Caki2 (cell line): Measurements from ENCODE around the gene MYO3B. TPM values are rescaled to one million over a fixed set of nuclear protein-coding genes. Genes with fewer than 3 reads are reported as not detected.
"Not testable (repeated sequence)": the region's sequence is repeated elsewhere in the genome, so short reads cannot be mapped to it uniquely, and the experiment has no call there.

Experiments used
- DNase-seq: peaks from one replicate; pipeline ENCODE4 v3.0.0-alpha.2; 2015; ENCODE audit warnings: low read depth
- in situ Hi-C: cut with HindIII; loops from 2 replicates; pipeline ENCODE4 v1.10.0; 2016; ENCODE audit warnings: low sequenced_read_pairs, low pct_unique_long_range_greater_than_20kb, mixed read lengths
- total RNA-seq: library from RNA; depleted of rRNA; stranded (reverse); fragments of >200 nt; shearing (Covaris generic); gene quantifications from 2 replicates; pipeline ENCODE4 v1.2.3, GENCODE V29; 2014; ENCODE audit warnings: low replicate concordance

MYO3B gene
- total RNA-seq, 1 experiment from 2014 or later: 0.07 TPM

DNA sequence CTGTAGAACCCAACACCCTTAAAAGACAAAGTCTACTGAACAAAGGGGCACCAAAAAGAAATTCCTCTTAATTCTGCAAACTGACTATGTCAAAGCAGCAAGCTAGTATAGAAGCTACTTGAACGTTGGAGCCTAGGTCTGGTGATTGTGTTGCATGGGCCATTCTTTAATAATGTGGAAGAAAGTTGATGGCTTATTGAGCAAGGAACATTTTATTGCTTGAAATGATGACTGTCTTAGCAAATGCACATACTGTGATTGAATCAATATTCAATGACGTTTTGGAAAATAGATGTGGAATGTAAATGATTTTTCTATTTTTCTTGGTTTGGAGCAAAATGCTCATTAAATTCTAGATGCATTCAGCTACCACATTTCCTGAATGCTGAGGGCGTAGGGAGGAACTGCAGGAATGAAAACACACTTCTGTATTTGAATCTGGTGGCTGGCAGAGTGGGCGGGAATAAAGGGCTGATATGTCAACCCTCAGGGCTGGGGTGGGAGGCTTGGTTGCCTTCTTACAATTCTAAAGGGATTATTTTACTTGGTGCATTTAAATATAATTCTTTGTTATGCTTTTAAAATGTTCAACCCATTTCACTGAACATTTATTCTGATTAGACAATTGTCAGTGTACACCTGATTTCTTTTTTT is 26.5 kb downstream of the MYO3B start:
- in situ Hi-C loops: no loop called here
- DNase-seq: no peak

DNA sequence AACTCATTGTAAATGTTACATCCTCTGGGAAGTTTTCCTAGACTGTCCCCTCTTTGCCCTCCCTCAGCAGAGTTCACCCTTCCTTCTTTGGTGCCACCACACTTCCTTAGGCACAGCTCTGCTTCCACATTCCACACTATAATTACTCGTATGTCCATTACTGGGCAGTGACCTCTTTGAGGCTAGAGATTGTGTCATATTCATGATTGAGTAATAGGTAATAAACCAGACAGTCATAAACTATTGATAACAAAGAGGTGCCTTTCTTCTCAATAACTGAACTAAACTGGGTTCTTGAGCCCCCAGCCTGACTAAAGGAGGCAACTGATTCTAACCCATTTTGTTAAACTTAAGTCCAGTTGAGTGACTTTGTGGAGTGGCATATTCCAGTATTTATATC is 28.3 kb downstream of the MYO3B start:
- in situ Hi-C loops: no loop called here
- DNase-seq: no peak

DNA sequence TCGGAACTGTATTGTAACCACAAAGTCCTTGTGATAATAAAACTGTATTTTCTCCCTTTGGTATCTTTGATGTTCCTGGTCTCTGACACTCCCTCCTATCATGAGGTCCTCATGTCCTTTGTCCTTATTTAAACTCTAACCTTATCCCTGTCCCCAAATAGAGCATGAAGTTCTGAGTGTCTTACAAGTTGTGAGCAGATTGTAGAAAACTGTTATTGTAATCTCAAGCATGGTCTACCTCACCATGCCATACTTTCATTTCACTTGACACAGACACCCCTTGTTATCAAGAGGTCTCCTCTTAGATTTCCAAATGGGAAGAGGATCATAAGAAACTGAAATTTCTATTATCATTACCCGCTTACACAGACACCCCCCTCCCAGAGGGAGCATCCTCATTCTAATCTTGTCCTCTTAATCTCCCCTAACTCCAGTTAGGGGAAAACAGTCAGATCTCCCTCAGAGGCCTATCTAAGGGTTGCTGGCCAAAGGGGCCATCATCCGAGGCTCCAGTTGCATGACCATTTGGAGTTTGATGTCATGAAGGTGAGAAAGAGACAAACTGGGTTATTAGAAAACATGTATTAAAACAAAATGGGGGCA is 29.0 kb downstream of the MYO3B start:
- DNase-seq: no peak
- in situ Hi-C loops: no loop called here

DNA sequence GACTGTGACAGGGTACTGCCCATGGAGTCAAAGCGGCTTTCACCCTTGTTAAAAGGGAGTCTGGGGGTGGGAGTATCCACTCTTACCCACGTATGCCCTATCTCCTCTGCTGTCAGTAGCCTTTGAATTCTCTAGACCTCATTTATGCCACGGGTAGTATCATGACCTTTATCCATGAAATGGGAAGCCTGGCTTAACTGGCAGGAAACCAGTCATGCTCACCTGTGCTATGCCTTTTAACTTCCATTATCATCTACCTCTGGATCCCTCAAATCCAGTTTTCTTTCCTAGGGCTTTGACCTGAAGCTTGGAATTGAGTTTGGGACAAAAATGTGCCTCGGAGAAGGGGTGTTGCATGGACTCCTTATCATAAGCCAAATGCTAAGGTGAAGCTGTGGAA is 30.0 kb downstream of the MYO3B start:
- in situ Hi-C loops: no loop called here
- no peak for DNase-seq

DNA sequence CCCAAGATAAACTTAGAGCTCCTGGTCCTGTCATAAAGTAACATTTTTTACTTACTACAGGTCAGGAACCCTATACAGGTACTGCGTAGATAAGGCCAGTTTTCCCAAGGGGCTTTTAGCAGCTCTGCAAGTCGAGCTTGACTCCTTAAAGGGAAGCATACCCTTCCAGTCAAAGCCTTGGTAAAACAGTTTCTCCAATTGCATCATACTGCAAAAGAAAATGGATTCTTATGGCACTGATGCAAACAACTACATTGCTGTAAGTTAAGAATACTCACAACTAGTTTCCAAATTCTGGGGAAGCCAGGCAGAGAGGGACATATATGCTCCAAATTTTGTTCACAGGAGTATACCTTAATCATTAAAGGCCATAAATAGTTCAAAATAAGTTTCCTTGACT is 31.0 kb downstream of the MYO3B start:
- DNase-seq: no peak
- in situ Hi-C loops: no loop called here

DNA sequence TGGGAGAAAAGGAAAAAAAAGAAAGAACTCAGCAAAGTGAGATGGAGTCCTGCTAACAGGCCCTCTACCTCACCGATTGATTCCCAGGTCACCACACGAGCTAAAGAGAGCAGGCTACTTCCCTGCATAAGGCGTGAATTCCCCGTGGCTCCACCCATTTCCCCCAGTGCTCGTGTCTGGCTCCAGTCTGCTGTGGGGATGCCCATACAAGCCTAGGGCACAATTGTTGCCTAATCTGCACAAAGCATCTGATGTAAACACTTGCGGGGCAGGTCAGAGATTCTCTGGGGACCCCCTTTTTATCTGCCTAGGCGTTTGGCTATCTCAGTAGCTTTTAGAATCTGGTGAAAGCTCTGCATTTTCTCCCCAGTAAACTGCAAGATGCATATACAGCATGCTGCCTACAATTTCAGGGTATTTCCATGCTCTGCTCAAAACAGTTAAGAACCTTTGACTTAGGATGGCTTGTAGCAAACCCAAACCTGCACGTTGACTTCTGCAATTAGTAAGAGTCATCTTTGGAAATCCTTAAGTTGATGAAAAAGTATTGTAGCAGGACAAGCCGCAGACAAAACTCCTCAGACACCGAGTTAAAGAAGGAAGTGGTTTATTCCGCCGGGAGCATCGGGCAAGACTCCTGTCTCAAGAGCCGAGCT is 34.8 kb downstream of the MYO3B start:
- in situ Hi-C loops: no loop called here

DNA sequence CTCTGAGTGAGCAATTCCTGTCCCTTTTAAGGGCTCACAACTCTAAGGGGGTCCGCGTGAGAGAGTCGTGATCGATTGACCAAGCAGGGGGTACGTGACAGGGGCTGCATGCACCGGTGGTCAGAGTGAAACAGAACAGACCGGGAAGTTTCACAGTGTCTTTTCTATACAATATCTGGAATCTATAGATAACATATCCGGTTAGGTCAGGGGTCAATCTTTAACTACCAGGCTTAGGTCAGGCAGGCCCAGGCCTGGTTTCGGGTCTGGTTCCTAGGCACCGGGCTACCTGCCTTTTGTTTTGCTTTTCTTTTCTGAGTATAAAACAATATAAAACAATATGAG is 35.3 kb downstream of the MYO3B start:
- DNase-seq, in situ Hi-C loops: not testable (repeated sequence)

More for the DNA sequence above, 34.8 kb downstream of the MYO3B start:
- DNase-seq: no peak

DNA sequence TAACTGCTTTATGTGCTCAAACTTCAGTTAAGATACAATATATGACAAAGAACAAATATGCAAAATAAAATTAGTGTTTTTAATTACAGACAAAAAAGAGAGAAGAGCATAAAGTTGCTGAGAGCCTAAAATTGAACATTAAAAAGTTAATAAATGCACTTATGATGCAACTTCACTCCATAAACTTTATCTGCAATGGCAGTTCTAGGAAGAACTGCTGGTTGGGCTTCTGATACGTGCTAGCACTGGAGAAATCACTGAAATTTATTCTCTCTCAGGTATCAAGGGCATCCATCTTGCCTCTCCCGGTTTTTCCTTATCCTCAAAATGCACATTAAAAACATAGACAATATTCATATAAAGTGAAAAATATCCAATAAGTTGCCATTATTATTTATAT is 35.7 kb downstream of the MYO3B start:
- DNase-seq: no peak
- in situ Hi-C loops: no loop called here

DNA sequence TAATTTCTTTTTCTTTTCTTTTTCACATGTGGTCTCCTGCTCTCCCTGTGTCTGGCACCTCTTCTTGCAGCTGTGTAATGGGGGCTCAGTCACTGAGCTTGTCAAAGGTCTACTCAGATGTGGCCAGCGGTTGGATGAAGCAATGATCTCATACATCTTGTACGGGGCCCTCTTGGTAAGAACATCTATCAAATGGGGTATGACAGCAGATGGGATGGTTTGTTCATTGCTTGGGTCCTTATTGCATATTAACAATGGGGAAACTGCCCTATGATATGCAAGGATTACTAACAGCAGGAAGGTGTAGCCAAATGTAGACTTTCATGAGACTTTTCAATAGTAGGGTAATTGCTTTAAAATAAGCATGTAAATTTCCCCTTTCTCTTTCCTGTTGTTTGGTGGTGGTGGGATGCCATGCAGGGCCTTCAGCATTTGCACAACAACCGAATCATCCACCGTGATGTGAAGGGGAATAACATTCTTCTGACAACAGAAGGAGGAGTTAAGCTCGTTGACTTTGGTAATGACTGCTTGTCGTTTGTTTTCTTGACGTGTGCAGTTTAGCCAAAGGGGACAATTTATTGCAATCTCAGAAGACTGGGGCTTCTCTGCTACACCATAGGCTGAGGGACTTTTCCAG is 36.5 kb downstream of the MYO3B start:
- in situ Hi-C loops: no loop called here
- no peak for DNase-seq

DNA sequence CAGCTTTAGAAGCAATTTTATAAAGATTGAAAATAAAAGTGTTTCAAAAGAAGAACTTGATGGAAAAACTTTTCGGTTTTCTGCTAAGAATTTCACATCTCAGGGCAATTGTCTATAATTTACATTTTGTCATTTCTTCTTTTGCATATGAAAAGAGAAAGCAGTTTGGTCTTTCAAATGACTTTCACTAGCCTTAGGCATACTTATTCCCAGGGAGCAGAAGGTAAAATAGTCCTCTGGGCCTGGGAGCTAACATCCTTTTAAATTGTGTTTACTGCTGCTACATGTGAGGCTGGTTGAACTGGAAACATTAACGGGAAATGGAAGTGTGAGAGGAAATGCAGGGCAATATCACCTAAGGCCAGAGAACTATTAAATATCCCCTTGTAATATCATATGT is 37.1 kb downstream of the MYO3B start:
- no peak for DNase-seq
- in situ Hi-C loops: no loop called here

DNA sequence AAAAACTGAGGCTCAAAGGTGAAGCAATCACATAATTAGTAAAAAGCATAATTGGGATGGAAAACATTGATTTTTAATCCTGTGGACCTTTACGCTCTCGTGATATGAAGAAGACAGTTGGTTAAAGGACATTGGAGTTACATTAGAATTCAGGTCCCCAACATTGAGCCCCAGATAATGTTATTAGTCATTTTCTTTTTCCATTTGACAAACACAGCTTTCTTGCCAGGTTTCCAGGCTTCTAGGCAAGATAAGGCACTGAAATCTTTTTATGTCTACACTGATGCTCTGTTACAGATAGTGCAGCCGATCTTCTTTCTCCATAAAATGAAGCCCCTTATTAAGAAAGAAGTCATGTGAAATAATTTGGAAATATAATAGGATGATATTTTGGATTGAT is 38.5 kb downstream of the MYO3B start:
- in situ Hi-C loops: no loop called here
- DNase-seq: no peak

DNA sequence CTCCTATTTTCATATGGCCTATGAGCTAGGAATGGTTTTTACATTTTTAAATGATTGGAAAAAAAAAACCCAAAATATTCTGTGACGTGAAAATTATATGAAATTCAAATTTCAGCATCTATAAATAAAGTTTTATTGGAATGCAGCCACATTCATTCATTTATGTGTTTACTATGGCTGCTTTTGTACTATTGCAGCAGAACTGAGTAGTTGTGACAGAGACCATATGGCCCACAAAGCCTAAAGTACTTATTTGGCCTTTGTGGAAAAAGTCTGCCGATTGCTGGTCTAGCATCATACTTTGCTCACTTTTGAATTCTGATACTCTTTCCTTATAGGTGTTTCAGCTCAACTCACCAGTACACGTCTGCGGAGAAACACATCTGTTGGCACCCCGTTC is 39.0 kb downstream of the MYO3B start:
- no peak for DNase-seq
- in situ Hi-C loops: no loop called here

DNA sequence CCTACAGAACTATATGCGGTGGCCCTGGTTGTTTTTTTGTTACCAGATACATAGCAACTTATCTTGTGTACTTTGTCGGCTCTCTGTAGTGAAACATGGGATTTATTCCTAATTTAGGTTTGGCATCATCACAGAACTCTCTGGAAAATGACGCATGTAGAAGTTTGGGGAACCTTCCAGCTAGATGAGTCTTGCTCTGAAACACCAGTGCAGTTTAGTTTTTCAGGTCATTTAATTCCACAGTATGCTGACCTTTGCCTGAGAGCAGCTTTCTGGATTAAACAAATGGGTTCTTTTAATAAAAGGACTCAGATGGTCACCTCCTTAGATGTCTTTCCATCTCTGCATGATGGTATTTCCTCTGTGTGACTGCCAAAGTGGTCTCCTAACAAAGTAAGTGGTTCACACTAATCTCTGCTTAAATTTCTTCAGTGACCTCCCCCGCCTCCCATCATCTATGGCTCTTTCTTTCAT is 39.9 kb downstream of the MYO3B start:
- in situ Hi-C loops: no loop called here

DNA sequence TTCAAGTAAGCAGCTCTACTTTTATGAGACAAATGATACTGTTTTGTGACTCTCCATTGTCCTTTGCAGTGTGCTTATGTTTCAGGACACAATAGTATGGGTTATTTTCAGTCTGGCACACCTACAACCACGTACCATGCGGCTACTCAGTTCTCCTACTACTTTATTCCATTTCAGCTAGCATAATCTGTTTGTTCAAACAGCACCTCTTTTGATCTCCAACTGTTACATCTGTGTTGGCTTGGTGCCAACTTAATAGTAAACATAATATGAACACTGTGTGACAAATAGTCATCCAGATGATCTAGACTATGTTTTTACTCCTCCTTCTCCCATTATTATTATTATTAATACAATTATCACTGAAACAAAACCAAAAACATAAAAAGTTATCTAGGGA is 40.5 kb downstream of the MYO3B start:
- no peak for DNase-seq
- in situ Hi-C loops: no loop called here

More for the DNA sequence above, 39.9 kb downstream of the MYO3B start:
- no peak for DNase-seq

DNA sequence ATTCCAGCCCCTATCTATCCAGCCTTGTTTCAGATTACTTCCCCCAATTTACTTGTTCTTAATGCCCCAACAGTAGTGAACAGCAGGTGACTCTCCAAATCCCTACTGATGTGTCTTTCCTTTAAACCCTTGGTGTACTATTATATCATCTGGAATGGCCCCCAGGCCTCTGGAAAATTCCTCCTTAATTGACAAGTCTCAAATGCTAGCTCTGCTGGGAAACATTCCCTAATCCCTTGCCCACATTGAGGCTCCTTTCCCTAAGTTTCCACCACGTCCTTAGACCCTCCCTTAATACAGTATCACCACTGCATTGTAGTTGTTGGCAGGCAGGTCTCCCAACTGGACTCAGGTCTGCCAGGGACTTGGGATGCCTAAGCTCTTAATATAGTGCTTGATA is 41.0 kb downstream of the MYO3B start:
- DNase-seq: no peak
- in situ Hi-C loops: no loop called here

DNA sequence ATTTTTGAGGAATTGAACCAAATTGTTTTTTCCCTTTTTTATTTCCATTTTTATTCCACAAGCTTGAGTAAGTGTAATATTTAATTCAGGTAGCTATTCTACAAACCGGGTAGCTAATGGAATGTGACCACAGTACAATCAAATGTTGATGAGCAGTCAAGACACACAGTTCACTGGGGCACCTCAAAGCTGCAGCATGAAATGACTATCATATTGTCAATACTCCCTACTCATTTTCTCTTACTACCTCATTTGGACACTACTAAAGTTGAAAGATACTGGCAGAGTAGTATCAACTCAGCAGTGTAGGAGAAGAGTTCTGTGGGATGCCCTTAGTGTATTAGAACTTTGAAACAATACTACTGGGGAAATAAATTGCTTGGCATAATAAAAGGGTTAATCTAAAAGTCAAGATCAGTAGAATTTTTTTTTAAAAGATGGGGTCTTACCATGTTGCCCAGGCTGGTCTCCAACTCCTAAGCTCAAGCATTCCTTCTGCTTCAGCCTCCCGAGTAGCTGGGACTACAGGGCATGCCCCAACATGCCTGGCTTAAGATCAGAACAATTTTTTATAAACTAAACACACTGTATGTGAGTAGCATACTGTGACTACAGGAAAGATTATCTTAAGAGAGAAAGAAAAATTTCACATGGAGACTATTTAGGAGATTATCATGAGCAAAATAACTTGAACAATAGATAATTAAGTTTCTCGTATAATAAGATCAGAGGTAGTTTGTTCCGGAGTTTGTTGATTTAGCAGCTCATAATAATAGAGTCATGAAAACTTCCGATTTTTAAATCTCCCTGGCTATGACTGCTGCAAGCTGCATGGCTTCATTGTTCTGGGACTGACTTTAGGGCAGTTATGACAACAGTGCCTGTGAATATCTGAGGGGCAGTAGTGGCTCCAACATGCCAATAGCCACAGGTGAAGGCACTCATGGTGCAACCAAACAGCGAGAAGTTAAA is 43.7 kb downstream of the MYO3B start:
- DNase-seq: no peak
- in situ Hi-C loops: no loop called here

DNA sequence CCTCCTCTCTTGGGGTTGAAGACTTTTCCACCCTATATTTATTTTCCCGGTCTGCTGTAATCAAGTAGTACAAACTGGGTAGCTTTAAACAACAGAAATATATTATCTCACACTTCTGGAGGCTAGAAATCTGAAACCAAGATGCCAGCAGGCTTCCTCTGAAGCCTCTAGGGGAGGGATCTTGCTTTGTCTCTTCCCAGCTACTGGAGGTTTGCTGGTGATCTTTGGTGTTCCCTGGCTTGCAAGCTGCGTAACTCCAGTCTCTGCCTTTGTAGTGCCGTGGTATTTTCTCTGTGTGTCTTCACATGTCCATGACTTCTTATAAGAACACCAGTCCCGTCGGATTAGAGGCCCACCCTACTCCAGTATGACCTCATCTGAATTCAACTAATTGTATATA is 44.4 kb downstream of the MYO3B start:
- DNase-seq: no peak
- in situ Hi-C loops: no loop called here

DNA sequence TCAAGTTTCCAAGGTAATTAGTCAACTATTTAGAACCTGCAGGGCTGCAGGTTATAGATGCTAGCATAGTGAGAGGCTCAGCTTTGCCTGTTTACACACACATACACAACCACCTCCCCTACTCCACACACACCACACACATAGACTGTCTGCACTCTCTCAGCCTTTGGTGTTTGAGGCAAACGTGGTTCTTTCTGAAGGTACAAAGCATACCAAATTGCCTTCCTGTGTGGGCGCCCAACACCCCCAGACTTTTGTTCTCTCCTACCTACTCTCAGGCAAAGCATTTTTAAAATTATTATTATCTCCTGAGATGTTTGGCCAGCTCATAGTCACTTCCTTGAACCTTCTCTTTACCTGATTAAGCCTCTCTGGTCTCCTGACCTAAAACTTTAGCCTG is 44.9 kb downstream of the MYO3B start:
- DNase-seq: no peak
- in situ Hi-C loops: no loop called here
